Liver (tissue), 9 donors: ENCODE measurements around the gene RNF141. TPM values are rescaled to one million over a fixed set of nuclear protein-coding genes. Genes with fewer than 3 reads are reported as not detected.

Experiments
- DNase-seq: peaks from one replicate; pipeline ENCODE4 v3.0.0-alpha.2; 2017; ENCODE audit warnings: low spot score
- H3K27ac ChIP-seq, 2 donors: one replicate each; pipeline ENCODE4 v1.7.0; 2013; ENCODE audit warnings: inconsistent platforms in 2 of 2, low read length in 2 of 2, control low read depth in 1 of 2, low read depth in 1 of 2, mild to moderate bottlenecking in 1 of 2
- H3K27me3 ChIP-seq, 4 donors: one replicate each; pipeline versions ENCODE4 v1.6.1 to v1.7.0; 2013; ENCODE audit warnings: low read length in 3 of 4, inconsistent platforms in 1 of 4, mild to moderate bottlenecking in 1 of 4, moderate library complexity in 1 of 4; ENCODE audit not compliant: control insufficient read depth in 4 of 4, insufficient read depth in 4 of 4
- H3K36me3 ChIP-seq, 4 donors: one replicate each; pipeline versions ENCODE4 v1.6.1 to v1.7.0; 2013; ENCODE audit warnings: low read length in 3 of 4, mild to moderate bottlenecking in 3 of 4, low read depth in 1 of 4, moderate library complexity in 1 of 4; ENCODE audit not compliant: control insufficient read depth in 4 of 4, insufficient read depth in 3 of 4
- H3K4me1 ChIP-seq, 4 donors: one replicate each; pipeline versions ENCODE4 v1.6.1 to v1.7.0; 2013; ENCODE audit warnings: low read length in 3 of 4, mild to moderate bottlenecking in 3 of 4, moderate library complexity in 1 of 4; ENCODE audit not compliant: control insufficient read depth in 4 of 4, insufficient read depth in 4 of 4
- H3K4me3 ChIP-seq, 3 donors: one replicate each; pipeline versions ENCODE4 v1.6.1 to v1.7.0; 2013; ENCODE audit warnings: low read length in 3 of 3, control low read depth in 1 of 3, low read depth in 1 of 3, mild to moderate bottlenecking in 1 of 3
- H3K9ac ChIP-seq, 2 donors: one replicate each; pipeline ENCODE4 v1.7.0; 2013; ENCODE audit warnings: low read length in 2 of 2, mild to moderate bottlenecking in 2 of 2, moderate library complexity in 2 of 2, control low read depth in 1 of 2, low read depth in 1 of 2
- H3K9me3 ChIP-seq, 4 donors: one replicate each; pipeline versions ENCODE4 v1.6.1 to v1.7.0; 2013; ENCODE audit warnings: low read length in 3 of 4; ENCODE audit not compliant: control insufficient read depth in 4 of 4
- ATF3 ChIP-seq: IDR thresholded peaks from 2 replicates; pipeline ENCODE4 v1.6.1; 2016; ENCODE audit warnings: antibody characterized with exemption
- CTCF ChIP-seq: fragments of 150-350 bp; IDR thresholded peaks from 2 replicates; pipeline ENCODE4 v1.5.1; 2017; ENCODE audit warnings: improper control_type of control experiment, low read depth, low read length; ENCODE audit not compliant: missing input control
- FOXA1 ChIP-seq: IDR thresholded peaks from 2 replicates; pipeline ENCODE4 v1.6.1; 2016; ENCODE audit warnings: antibody characterized with exemption
- FOXA2 ChIP-seq: IDR thresholded peaks from 2 replicates; pipeline ENCODE4 v1.6.1; 2016; ENCODE audit warnings: antibody characterized with exemption
- GABPA ChIP-seq, 2 donors: IDR thresholded peaks in 1 of 2; conservative IDR thresholded peaks in 1 of 2; 2 replicates each; pipeline ENCODE4 v1.6.1; 2016; ENCODE audit warnings: antibody characterized with exemption in 2 of 2, mild to moderate bottlenecking in 1 of 2, moderate library complexity in 1 of 2
- HNF4A ChIP-seq, 2 donors: conservative IDR thresholded peaks; 2 replicates each; pipeline ENCODE4 v1.6.1; 2016; ENCODE audit warnings: antibody characterized with exemption in 2 of 2, mild to moderate bottlenecking in 2 of 2
- HNF4G ChIP-seq: IDR thresholded peaks from 2 replicates; pipeline ENCODE4 v1.6.1; 2016; ENCODE audit warnings: antibody characterized with exemption
- JUND ChIP-seq, 2 donors: IDR thresholded peaks; 2 replicates each; pipeline ENCODE4 v1.6.1; 2016; ENCODE audit warnings: antibody characterized with exemption in 2 of 2
- MAX ChIP-seq: IDR thresholded peaks from 2 replicates; pipeline ENCODE4 v1.6.1; 2016; ENCODE audit warnings: antibody characterized with exemption
- NR2F2 ChIP-seq: IDR thresholded peaks from 2 replicates; pipeline ENCODE4 v1.6.1; 2016; ENCODE audit warnings: antibody characterized with exemption
- RAD21 ChIP-seq, 2 donors: IDR thresholded peaks; 2 replicates each; pipeline ENCODE4 v1.6.1; 2016; ENCODE audit warnings: antibody characterized with exemption in 2 of 2, mild to moderate bottlenecking in 2 of 2
- RXRA ChIP-seq, 2 donors: IDR thresholded peaks; 2 replicates each; pipeline ENCODE4 v1.6.1; 2017 to 2018; ENCODE audit warnings: antibody characterized with exemption in 2 of 2, mild to moderate bottlenecking in 1 of 2
- SP1 ChIP-seq: IDR thresholded peaks from 2 replicates; pipeline ENCODE4 v1.6.1; 2018; ENCODE audit warnings: antibody characterized with exemption, mild to moderate bottlenecking
- TAF1 ChIP-seq: conservative IDR thresholded peaks from 2 replicates; pipeline ENCODE4 v1.6.1; 2016; ENCODE audit warnings: antibody characterized with exemption, mild to moderate bottlenecking
- YY1 ChIP-seq: IDR thresholded peaks from 2 replicates; pipeline ENCODE4 v1.6.1; 2016; ENCODE audit warnings: antibody characterized with exemption, mild to moderate bottlenecking
- ZBTB33 ChIP-seq: IDR thresholded peaks from 2 replicates; pipeline ENCODE4 v1.6.1; 2016; ENCODE audit warnings: antibody characterized with exemption
- WGBS: extraction: QIAGEN DNeasy Blood & Tissue Kit; methylation state at CpG from one replicate; pipeline ENCODE4 v1.1.7; 2013; 5-methylcytosine and 5-hydroxymethylcytosine counted together
- polyA plus RNA-seq, 2 donors: library from polyadenylated mRNA; stranded (reverse) in 1 of 2; unstranded in 1 of 2; fragments of 200-250 nt in 1 of 2; fragments of >200 nt in 1 of 2; fragmentation: Nextera tagmentation in 1 of 2; extraction: Ambion mirVana in 1 of 2; gene quantifications; one replicate each; pipeline versions ENCODE4 v1.2.1 to v1.2.3, GENCODE V29; 2013 to 2015
- total RNA-seq, 2 donors: library from RNA; depleted of rRNA; stranded (reverse); fragments of >200 nt; gene quantifications; one replicate each; pipeline ENCODE4 v1.2.3, GENCODE V29; 2014
- donor health status: healthy.
- donor health status: healthy.
- donor health status: healthy.
- donor health status: healthy.
- donor health status: healthy.

Gene RNF141
- total and polyA plus RNA-seq, 4 donors = 6.9 to 14.6 (median 13.0) TPM

- H3K27me3 ChIP-seq = peaks cover 0 to 2% (median 0%) of the 10 kb centered on the region in 4 donors
- no peaks in the 10 kb centered on the region for H3K36me3 ChIP-seq
- peak overlapping the region in 1 of 3 donors; percentile 24 for H3K4me3 ChIP-seq
- peak overlapping the region in 1 of 2 donors; percentile 9 for H3K27ac ChIP-seq
- TF ChIP-seq RXRA (IDR thresholded peaks at IDR 0.05) = no peak
- TF ChIP-seq RAD21 (IDR thresholded peaks at IDR 0.05) = no peak
- H3K9me3 ChIP-seq = no peaks in the 10 kb centered on the region
- WGBS = 75% methylated on average over 6 of the region's 6 CpGs
- no peaks in the 10 kb centered on the region for H3K4me1 ChIP-seq
- no peak for DNase-seq
- H3K9ac ChIP-seq = peak overlapping the region in 1 of 2 donors; percentile 16
Measured at GRCh38 chr11:10566257-10566957, 25.4 kb upstream of the RNF141 start.

GRCh38 chr11:10565493-10565892 is 24.5 kb upstream of the RNF141 start:
- H3K4me1 ChIP-seq = no peaks in the 10 kb centered on the region
- no peaks in the 10 kb centered on the region for H3K36me3 ChIP-seq
- TF ChIP-seq TAF1 (no peak), MAX (no peak), SP1 (no peak), FOXA2 (no peak), YY1 (no peak), ZBTB33 (no peak)
- WGBS = 90% methylated on average over 4 of the region's 4 CpGs
- H3K27me3 ChIP-seq = no peaks in the 10 kb centered on the region
- no peak overlapping the region for H3K27ac ChIP-seq
- H3K9ac ChIP-seq = no peak overlapping the region
- no peaks in the 10 kb centered on the region for H3K9me3 ChIP-seq
- no peak for DNase-seq
- H3K4me3 ChIP-seq = no peak overlapping the region

- no peaks in the 10 kb centered on the region for H3K36me3 ChIP-seq
- H3K4me1 ChIP-seq = no peaks in the 10 kb centered on the region
- H3K4me3 ChIP-seq = no peak overlapping the region
- DNase-seq = no peak
- H3K27ac ChIP-seq = no peak overlapping the region
- H3K9me3 ChIP-seq = no peaks in the 10 kb centered on the region
- H3K9ac ChIP-seq = no peak overlapping the region
- 58% methylated on average over 1 of the region's 1 CpG for whole genome bisulfite sequencing
- H3K27me3 ChIP-seq = no peaks in the 10 kb centered on the region
- TF ChIP-seq JUND (IDR thresholded peaks at IDR 0.05) = no peak
- no peak for TF ChIP-seq NR2F2
- TF ChIP-seq HNF4A (conservative IDR thresholded peaks at IDR 0.05) = no peak
- TF ChIP-seq RAD21 (IDR thresholded peaks at IDR 0.05) = peak; percentile 40 to 46
- TF ChIP-seq RXRA (IDR thresholded peaks at IDR 0.05) = no peak
- TF ChIP-seq GABPA (IDR thresholded peaks at IDR 0.05 in 1 of 2, conservative IDR thresholded peaks at IDR 0.05 in 1 of 2) = no peak
- no peak for TF ChIP-seq TAF1
- TF ChIP-seq MAX = no peak
- TF ChIP-seq ATF3 = no peak
- TF ChIP-seq ZBTB33 = no peak
- no peak for TF ChIP-seq FOXA2
- TF ChIP-seq HNF4G = no peak
- peak; percentile 19 for TF ChIP-seq CTCF
- TF ChIP-seq SP1 = no peak
- TF ChIP-seq FOXA1 = no peak
Measured at GRCh38 chr11:10564696-10565318, 23.8 kb upstream of the RNF141 start.
